Vagina (tissue), 2 donors: ENCODE results near the gene SAMHD1. TPM values are rescaled to one million over a fixed set of nuclear protein-coding genes. Genes with fewer than 3 reads are reported as not detected.

Source experiments
- DNase-seq, 2 donors: peaks; one replicate each; pipeline ENCODE4 v3.0.0-alpha.2; 2017; ENCODE audit errors: extremely low spot score in 2 of 2
- H3K27ac ChIP-seq: fragments of 200-600 bp; sonication (generic); one replicate; pipeline ENCODE4 v1.5.1; 2019
- H3K27me3 ChIP-seq: fragments of 200-600 bp; sonication (generic); one replicate; pipeline ENCODE4 v1.5.1; 2019
- H3K36me3 ChIP-seq, 2 donors: fragments of 200-600 bp; sonication (generic); one replicate each; pipeline ENCODE4 v1.5.1; 2017 to 2019
- H3K4me1 ChIP-seq: fragments of 200-600 bp; sonication (generic); one replicate; pipeline ENCODE4 v1.5.1; 2019
- H3K4me3 ChIP-seq, 2 donors: fragments of 200-600 bp; sonication (generic); 1 replicate in 1 of 2; 2 replicates in 1 of 2; pipeline ENCODE4 v1.5.1; 2016 to 2019
- H3K9me3 ChIP-seq: fragments of 200-600 bp; sonication (generic); one replicate; pipeline ENCODE4 v1.5.1; 2019
- POLR2A ChIP-seq, 2 donors: fragments of 450-650 bp; IDR thresholded peaks; one replicate each; pipeline ENCODE4 v1.6.1; 2017; ENCODE audit warnings: antibody characterized with exemption in 2 of 2, mild to moderate bottlenecking in 2 of 2, moderate library complexity in 2 of 2
- POLR2AphosphoS5 ChIP-seq, 2 donors: sonication (generic); formaldehyde crosslinking; IDR thresholded peaks; one replicate each; pipeline ENCODE4 v1.9.0; 2017; ENCODE audit warnings: antibody characterized with exemption in 2 of 2, mild to moderate bottlenecking in 2 of 2, low read depth in 1 of 2; ENCODE audit not compliant: insufficient read depth in 1 of 2
- intact Hi-C: fragments of 100-400 bp; cut with DNase I; formaldehyde crosslinking; loops from one replicate; pipeline ENCODE4 v1.15.1; 2023
- total RNA-seq: library from RNA; depleted of rRNA; stranded (reverse); fragments of >200 nt; gene quantifications from one replicate; pipeline ENCODE4 v1.2.3, GENCODE V29; 2016
- TF ChIP-seq, protein P1 (sequence below), 3 experiments: fragments of 450-650 bp in 2 of 3; fragments of 200-600 bp in 1 of 3; sonication (generic) in 1 of 3; IDR thresholded peaks; one replicate each; pipeline ENCODE4 v1.5.1; 2017 to 2019; ENCODE audit warnings: antibody characterized with exemption in 3 of 3, mild to moderate bottlenecking in 2 of 3, moderate library complexity in 2 of 3

Gene SAMHD1
- total RNA-seq, 1 donor from 2014 or later: 142 TPM

DNA sequence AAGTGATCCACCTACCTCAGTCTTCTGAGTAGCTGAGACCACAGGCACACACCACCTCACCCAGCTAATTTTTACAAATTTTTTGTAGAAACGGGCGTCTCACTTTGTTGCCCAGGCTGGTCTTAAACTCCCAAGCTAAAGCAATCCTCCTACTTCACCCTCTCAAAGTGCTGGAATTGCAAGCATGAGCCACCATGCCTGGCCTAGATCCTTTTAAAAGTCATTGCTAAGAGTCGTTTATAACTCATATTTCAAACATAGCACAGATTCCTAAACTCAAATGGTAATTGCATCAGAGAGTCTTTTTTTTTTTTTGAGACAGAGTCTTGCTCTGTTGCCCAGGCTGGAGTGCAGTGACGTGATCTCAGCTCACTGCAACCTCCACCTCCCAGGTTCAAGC is 7.7 kb upstream of the SAMHD1 start:
- no peak for DNase-seq
- Histone ChIP-seq H3K9me3 (no peaks in the 10 kb centered on the region), H3K27me3 (no peaks in the 10 kb centered on the region), H3K36me3 (no peaks in the 10 kb centered on the region), H3K4me1 (no peaks in the 10 kb centered on the region), H3K4me3 (no peak overlapping the region), H3K27ac (no peak overlapping the region)
- TF ChIP-seq POLR2AphosphoS5 (IDR thresholded peaks at IDR 0.05; ENCODE audit: insufficient read depth in 1 of 2, low read depth in 1 of 2): no peak
- no peak for TF ChIP-seq POLR2A (IDR thresholded peaks at IDR 0.05)
- TF ChIP-seq, protein P1, sequence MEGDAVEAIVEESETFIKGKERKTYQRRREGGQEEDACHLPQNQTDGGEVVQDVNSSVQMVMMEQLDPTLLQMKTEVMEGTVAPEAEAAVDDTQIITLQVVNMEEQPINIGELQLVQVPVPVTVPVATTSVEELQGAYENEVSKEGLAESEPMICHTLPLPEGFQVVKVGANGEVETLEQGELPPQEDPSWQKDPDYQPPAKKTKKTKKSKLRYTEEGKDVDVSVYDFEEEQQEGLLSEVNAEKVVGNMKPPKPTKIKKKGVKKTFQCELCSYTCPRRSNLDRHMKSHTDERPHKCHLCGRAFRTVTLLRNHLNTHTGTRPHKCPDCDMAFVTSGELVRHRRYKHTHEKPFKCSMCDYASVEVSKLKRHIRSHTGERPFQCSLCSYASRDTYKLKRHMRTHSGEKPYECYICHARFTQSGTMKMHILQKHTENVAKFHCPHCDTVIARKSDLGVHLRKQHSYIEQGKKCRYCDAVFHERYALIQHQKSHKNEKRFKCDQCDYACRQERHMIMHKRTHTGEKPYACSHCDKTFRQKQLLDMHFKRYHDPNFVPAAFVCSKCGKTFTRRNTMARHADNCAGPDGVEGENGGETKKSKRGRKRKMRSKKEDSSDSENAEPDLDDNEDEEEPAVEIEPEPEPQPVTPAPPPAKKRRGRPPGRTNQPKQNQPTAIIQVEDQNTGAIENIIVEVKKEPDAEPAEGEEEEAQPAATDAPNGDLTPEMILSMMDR (IDR thresholded peaks at IDR 0.05): no peak
- intact Hi-C loops: no loop called here

DNA sequence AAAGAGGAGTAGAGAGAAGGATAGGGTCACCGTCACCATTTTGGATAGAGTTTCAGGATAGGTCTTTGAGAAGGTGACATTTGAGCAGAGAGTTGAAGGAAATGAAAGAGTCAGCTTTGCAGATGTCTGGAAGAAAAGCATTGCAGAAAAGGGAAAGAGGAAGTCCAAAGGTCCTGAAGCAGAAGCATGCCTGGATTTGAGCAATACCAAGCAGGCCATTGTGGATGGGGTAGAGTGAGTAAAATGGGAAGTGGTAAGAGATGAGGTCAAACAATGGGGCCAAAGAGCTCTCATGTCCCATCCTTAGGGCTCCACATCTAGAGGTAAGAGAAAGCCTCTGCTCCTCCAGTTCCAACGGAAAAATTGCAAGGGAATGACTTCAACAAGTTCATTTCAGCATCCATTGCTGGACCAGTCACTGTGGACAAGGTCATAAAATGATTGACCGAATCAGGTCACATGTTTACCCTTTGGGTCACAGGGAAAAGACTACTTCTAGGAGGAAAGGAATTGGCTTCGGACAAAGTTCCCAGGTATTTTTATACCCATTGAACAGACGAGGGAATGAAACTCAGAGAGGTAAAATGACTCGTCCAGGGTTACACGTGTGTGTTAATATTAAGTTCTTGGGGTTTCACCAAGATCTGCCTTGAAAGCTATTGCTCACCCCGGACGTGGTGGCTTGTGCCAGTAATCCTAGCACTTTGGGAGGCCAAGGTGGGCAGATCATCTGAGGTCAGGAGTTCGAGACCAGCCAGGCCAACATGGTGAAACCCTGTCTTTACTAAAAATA is 6.6 kb upstream of the SAMHD1 start:
- Histone ChIP-seq H3K4me1 (no peaks in the 10 kb centered on the region), H3K27me3 (no peaks in the 10 kb centered on the region), H3K4me3 (no peak overlapping the region), H3K36me3 (no peaks in the 10 kb centered on the region), H3K27ac (no peak overlapping the region), H3K9me3 (no peaks in the 10 kb centered on the region)
- DNase-seq: no peak
- intact Hi-C loops: no loop called here
- TF ChIP-seq POLR2A (IDR thresholded peaks at IDR 0.05): no peak
- TF ChIP-seq, protein P1 (IDR thresholded peaks at IDR 0.05): no peak
- no peak for TF ChIP-seq POLR2AphosphoS5 (IDR thresholded peaks at IDR 0.05; ENCODE audit: insufficient read depth in 1 of 2, low read depth in 1 of 2)

DNA sequence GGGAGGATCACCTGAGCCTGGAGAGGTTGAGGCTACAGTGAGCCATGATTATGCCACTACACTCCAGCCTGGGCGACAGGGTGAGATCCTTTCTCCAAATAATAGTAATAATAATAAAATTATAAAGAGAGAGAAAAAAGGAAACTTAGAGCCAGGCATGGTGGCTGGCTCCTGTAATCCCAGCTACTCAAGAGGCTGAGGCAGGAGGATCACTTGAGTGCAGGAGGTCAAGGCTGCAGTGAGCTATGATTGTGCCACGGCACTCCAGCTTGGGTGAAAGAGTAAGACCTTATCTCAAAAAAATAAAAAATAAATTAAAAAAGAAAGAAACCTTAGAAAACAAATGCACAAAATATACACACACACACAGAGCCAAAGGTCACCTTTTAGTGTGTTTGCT is 5.2 kb upstream of the SAMHD1 start:
- Histone ChIP-seq H3K27ac (no peak overlapping the region), H3K4me3 (no peak overlapping the region), H3K4me1 (peaks cover 7% of the 10 kb centered on the region), H3K9me3 (no peaks in the 10 kb centered on the region), H3K36me3 (no peaks in the 10 kb centered on the region), H3K27me3 (no peaks in the 10 kb centered on the region)
- TF ChIP-seq, protein P1 (IDR thresholded peaks at IDR 0.05): no peak
- TF ChIP-seq POLR2A (IDR thresholded peaks at IDR 0.05) (no peak), POLR2AphosphoS5 (IDR thresholded peaks at IDR 0.05; ENCODE audit: insufficient read depth in 1 of 2, low read depth in 1 of 2) (no peak)
- no peak for DNase-seq
- intact Hi-C loops: no loop called here

DNA sequence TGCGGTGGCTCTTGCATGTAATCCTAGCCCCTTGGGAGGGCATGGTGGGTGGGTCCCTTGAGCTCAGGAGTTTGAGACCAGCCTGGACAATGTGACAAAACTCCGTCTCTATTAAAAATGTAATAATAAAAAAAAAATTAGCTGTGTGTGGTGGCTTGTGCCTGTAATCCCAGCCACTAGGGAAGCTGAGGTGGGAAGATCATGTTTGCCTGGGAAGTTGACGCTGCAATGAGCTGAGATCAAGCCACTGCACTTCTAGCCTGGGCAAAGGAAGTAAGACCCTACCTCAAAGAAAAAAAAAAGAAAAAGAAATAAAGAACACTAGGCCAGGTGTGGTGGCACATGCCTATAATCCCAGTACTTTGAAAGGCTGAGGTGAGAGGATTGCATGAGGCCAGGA is 4.5 kb upstream of the SAMHD1 start:
- H3K27me3 ChIP-seq: no peaks in the 10 kb centered on the region
- no peak for TF ChIP-seq POLR2A (IDR thresholded peaks at IDR 0.05)
- TF ChIP-seq, protein P1 (IDR thresholded peaks at IDR 0.05): no peak
- no peak for TF ChIP-seq POLR2AphosphoS5 (IDR thresholded peaks at IDR 0.05; ENCODE audit: insufficient read depth in 1 of 2, low read depth in 1 of 2)
- H3K9me3 ChIP-seq: no peaks in the 10 kb centered on the region
- intact Hi-C loops: no loop called here
- peaks cover 7% of the 10 kb centered on the region for H3K4me1 ChIP-seq
- H3K36me3 ChIP-seq: no peaks in the 10 kb centered on the region
- no peak overlapping the region for H3K27ac ChIP-seq
- H3K4me3 ChIP-seq: no peak overlapping the region
- no peak for DNase-seq

DNA sequence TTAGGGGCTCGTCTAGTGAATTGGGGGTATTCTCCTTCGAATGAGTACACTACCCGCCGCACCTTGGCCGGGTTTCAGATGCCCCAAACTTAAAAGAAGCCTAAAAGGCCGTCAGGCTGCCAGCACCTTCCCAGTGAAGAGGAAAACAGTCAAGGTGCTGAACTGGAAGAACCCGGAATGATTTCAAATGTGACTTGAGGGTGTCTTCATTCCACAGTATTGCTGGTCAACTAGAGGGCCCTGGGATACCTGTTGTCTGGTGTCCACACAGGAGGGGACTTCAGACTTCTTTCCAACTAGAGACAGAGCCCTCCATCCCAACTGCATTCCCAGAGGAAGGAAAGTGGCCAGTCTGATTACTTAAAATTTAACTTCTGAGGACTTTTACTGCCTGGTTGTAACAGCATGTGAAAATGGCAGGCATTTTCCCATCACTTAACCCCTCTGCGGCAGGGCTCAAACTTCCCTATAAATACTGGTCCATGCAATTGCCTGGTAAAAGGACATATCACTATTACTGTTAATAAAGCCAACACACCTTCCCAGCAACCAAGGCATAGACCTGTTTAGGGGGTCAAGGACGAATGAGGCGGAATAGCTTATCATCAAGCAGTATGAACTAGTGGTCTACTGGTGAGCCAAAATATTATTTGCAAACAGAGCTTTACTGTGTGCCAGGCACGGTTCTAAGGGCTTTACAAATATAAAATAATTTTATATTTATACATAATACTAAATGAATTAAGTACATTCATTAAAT is 651 bp upstream of the SAMHD1 start:
- Histone ChIP-seq H3K9me3 (no peaks in the 10 kb centered on the region), H3K4me1 (peaks cover 19% of the 10 kb centered on the region), H3K27me3 (no peaks in the 10 kb centered on the region), H3K4me3 (peak overlapping the region; percentile 84), H3K36me3 (no peaks in the 10 kb centered on the region), H3K27ac (peak overlapping the region; percentile 84)
- no peak for DNase-seq
- intact Hi-C loops: no loop called here
- TF ChIP-seq, protein P1 (IDR thresholded peaks at IDR 0.05): no peak
- TF ChIP-seq POLR2A (IDR thresholded peaks at IDR 0.05) (no peak), POLR2AphosphoS5 (IDR thresholded peaks at IDR 0.05; ENCODE audit: insufficient read depth in 1 of 2, low read depth in 1 of 2) (no peak)
